ENCODE results near the gene RNASEH2B.

The RNASEH2B gene

GRCh38 chr13:50914848-50915247 is 5.3 kb downstream of the RNASEH2B start:
- Histone ChIP-seq H3K36me3 (ENCODE audit: insufficient read depth, low read length) (no peaks in the 10 kb centered on the region), H3K9me3 (ENCODE audit: control insufficient read depth, insufficient read depth, low read length) (no peaks in the 10 kb centered on the region), H3K9ac (ENCODE audit: low read depth, low read length) (no peak overlapping the region), H3K4me1 (ENCODE audit: insufficient read depth, low read length) (peaks cover 22% of the 10 kb centered on the region)

- Histone ChIP-seq H3K4me1 (ENCODE audit: insufficient read depth, low read length) (peaks cover 22% of the 10 kb centered on the region), H3K9ac (ENCODE audit: low read depth, low read length) (no peak overlapping the region), H3K36me3 (ENCODE audit: insufficient read depth, low read length) (no peaks in the 10 kb centered on the region), H3K9me3 (ENCODE audit: control insufficient read depth, insufficient read depth, low read length) (no peaks in the 10 kb centered on the region)
Measured at GRCh38 chr13:50915565-50915964, 6.0 kb downstream of the RNASEH2B start.

- Histone ChIP-seq H3K4me1 (ENCODE audit: insufficient read depth, low read length) (peaks cover 12% of the 10 kb centered on the region), H3K9ac (ENCODE audit: low read depth, low read length) (no peak overlapping the region), H3K36me3 (ENCODE audit: insufficient read depth, low read length) (no peaks in the 10 kb centered on the region), H3K9me3 (ENCODE audit: control insufficient read depth, insufficient read depth, low read length) (peaks cover 2% of the 10 kb centered on the region)
Measured at GRCh38 chr13:50916701-50917184, 7.2 kb downstream of the RNASEH2B start.

- no peak overlapping the region for H3K9ac ChIP-seq (ENCODE audit: low read depth, low read length)
- peaks cover 11% of the 10 kb centered on the region for H3K4me1 ChIP-seq (ENCODE audit: insufficient read depth, low read length)
- peaks cover 4% of the 10 kb centered on the region; the same call in 1 of the 2 replicates for H3K36me3 ChIP-seq (ENCODE audit: insufficient read depth, low read length)
- H3K9me3 ChIP-seq (ENCODE audit: control insufficient read depth, insufficient read depth, low read length) = peaks cover 10% of the 10 kb centered on the region
Measured at GRCh38 chr13:50917572-50917971, 8.0 kb downstream of the RNASEH2B start.

- peaks cover 5% of the 10 kb centered on the region; the same call in 1 of the 2 replicates for H3K36me3 ChIP-seq (ENCODE audit: insufficient read depth, low read length)
- H3K9ac ChIP-seq (ENCODE audit: low read depth, low read length) = no peak overlapping the region
- peaks cover 17% of the 10 kb centered on the region for H3K9me3 ChIP-seq (ENCODE audit: control insufficient read depth, insufficient read depth, low read length)
- H3K4me1 ChIP-seq (ENCODE audit: insufficient read depth, low read length) = peaks cover 11% of the 10 kb centered on the region
Measured at GRCh38 chr13:50918567-50918966, 9.0 kb downstream of the RNASEH2B start.

GRCh38 chr13:50919277-50919676 is 9.7 kb downstream of the RNASEH2B start:
- peaks cover 17% of the 10 kb centered on the region for H3K9me3 ChIP-seq (ENCODE audit: control insufficient read depth, insufficient read depth, low read length)
- H3K4me1 ChIP-seq (ENCODE audit: insufficient read depth, low read length) = peaks cover 8% of the 10 kb centered on the region
- no peak overlapping the region for H3K9ac ChIP-seq (ENCODE audit: low read depth, low read length)
- H3K36me3 ChIP-seq (ENCODE audit: insufficient read depth, low read length) = peaks cover 5% of the 10 kb centered on the region

- peaks cover 4% of the 10 kb centered on the region for H3K4me1 ChIP-seq (ENCODE audit: insufficient read depth, low read length)
- H3K36me3 ChIP-seq (ENCODE audit: insufficient read depth, low read length) = peaks cover 5% of the 10 kb centered on the region
- H3K9me3 ChIP-seq (ENCODE audit: control insufficient read depth, insufficient read depth, low read length) = peaks cover 17% of the 10 kb centered on the region
- H3K9ac ChIP-seq (ENCODE audit: low read depth, low read length) = no peak overlapping the region
Measured at GRCh38 chr13:50921706-50922105, 12.1 kb downstream of the RNASEH2B start.

GRCh38 chr13:50923272-50923671 is 13.7 kb downstream of the RNASEH2B start:
- Histone ChIP-seq H3K4me1 (ENCODE audit: insufficient read depth, low read length) (no peaks in the 10 kb centered on the region), H3K36me3 (ENCODE audit: insufficient read depth, low read length) (peaks cover 5% of the 10 kb centered on the region), H3K9ac (ENCODE audit: low read depth, low read length) (no peak overlapping the region), H3K9me3 (ENCODE audit: control insufficient read depth, insufficient read depth, low read length) (peaks cover 17% of the 10 kb centered on the region)

GRCh38 chr13:50924025-50924424 is 14.4 kb downstream of the RNASEH2B start:
- H3K9me3 ChIP-seq (ENCODE audit: control insufficient read depth, insufficient read depth, low read length) = peaks cover 17% of the 10 kb centered on the region
- H3K4me1 ChIP-seq (ENCODE audit: insufficient read depth, low read length) = no peaks in the 10 kb centered on the region
- peaks cover 5% of the 10 kb centered on the region for H3K36me3 ChIP-seq (ENCODE audit: insufficient read depth, low read length)
- no peak overlapping the region for H3K9ac ChIP-seq (ENCODE audit: low read depth, low read length)

- no peaks in the 10 kb centered on the region; the same call in 1 of the 2 replicates for H3K36me3 ChIP-seq (ENCODE audit: insufficient read depth, low read length)
- H3K9me3 ChIP-seq (ENCODE audit: control insufficient read depth, insufficient read depth, low read length) = peaks cover 6% of the 10 kb centered on the region
- H3K4me1 ChIP-seq (ENCODE audit: insufficient read depth, low read length) = no peaks in the 10 kb centered on the region
- H3K9ac ChIP-seq (ENCODE audit: low read depth, low read length) = no peak overlapping the region
Measured at GRCh38 chr13:50927701-50928100, 18.1 kb downstream of the RNASEH2B start.

GRCh38 chr13:50928102-50928501 is 18.5 kb downstream of the RNASEH2B start:
- H3K9me3 ChIP-seq (ENCODE audit: control insufficient read depth, insufficient read depth, low read length) = peaks cover 2% of the 10 kb centered on the region
- H3K36me3 ChIP-seq (ENCODE audit: insufficient read depth, low read length) = no peaks in the 10 kb centered on the region; the same call in 1 of the 2 replicates
- no peak overlapping the region for H3K9ac ChIP-seq (ENCODE audit: low read depth, low read length)
- no peaks in the 10 kb centered on the region for H3K4me1 ChIP-seq (ENCODE audit: insufficient read depth, low read length)

- no peaks in the 10 kb centered on the region for H3K4me1 ChIP-seq (ENCODE audit: insufficient read depth, low read length)
- H3K9me3 ChIP-seq (ENCODE audit: control insufficient read depth, insufficient read depth, low read length) = no peaks in the 10 kb centered on the region; the same call in 1 of the 2 replicates
- H3K36me3 ChIP-seq (ENCODE audit: insufficient read depth, low read length) = no peaks in the 10 kb centered on the region; the same call in 1 of the 2 replicates
- no peak overlapping the region for H3K9ac ChIP-seq (ENCODE audit: low read depth, low read length)
Measured at GRCh38 chr13:50928659-50929462, 19.3 kb downstream of the RNASEH2B start.

- Histone ChIP-seq H3K36me3 (ENCODE audit: insufficient read depth, low read length) (no peaks in the 10 kb centered on the region; the same call in 1 of the 2 replicates), H3K4me1 (ENCODE audit: insufficient read depth, low read length) (no peaks in the 10 kb centered on the region), H3K9ac (ENCODE audit: low read depth, low read length) (no peak overlapping the region), H3K9me3 (ENCODE audit: control insufficient read depth, insufficient read depth, low read length) (no peaks in the 10 kb centered on the region)
Measured at GRCh38 chr13:50932091-50932490, 22.5 kb downstream of the RNASEH2B start.

GRCh38 chr13:50934735-50935435 is 25.3 kb downstream of the RNASEH2B start:
- no peaks in the 10 kb centered on the region; the same call in 1 of the 2 replicates for H3K36me3 ChIP-seq (ENCODE audit: insufficient read depth, low read length)
- H3K9me3 ChIP-seq (ENCODE audit: control insufficient read depth, insufficient read depth, low read length) = peaks cover 3% of the 10 kb centered on the region; the same call in 1 of the 2 replicates
- no peak overlapping the region for H3K9ac ChIP-seq (ENCODE audit: low read depth, low read length)
- no peaks in the 10 kb centered on the region for H3K4me1 ChIP-seq (ENCODE audit: insufficient read depth, low read length)
